ENCODE data around the gene ACSL5.
A peak's percentile ranks its signal among the peaks of the same experiment; 100 is the strongest.
"Not testable (repeated sequence)": the region's sequence is repeated elsewhere in the genome, so short reads cannot be mapped to it uniquely, and the experiment has no call there.

ACSL5 gene

GRCh38 chr10:112351146-112351545 lies 22.8 kb upstream of the ACSL5 start:
- no peak for DNase-seq

- DNase-seq, result no peak
These were observed 21.9 kb upstream of the ACSL5 start for GRCh38 chr10:112352044-112352443.

GRCh38 chr10:112353046-112353445 lies 20.9 kb upstream of the ACSL5 start:
- no peak for DNase-seq

GRCh38 chr10:112356686-112357085 lies 17.2 kb upstream of the ACSL5 start:
- DNase-seq, result no peak

- DNase-seq, result no peak
These were observed 14.2 kb upstream of the ACSL5 start for GRCh38 chr10:112359606-112360307.

- DNase-seq, result no peak
These were observed 13.3 kb upstream of the ACSL5 start for GRCh38 chr10:112360308-112361270.

- no peak for DNase-seq
These were observed 11.8 kb upstream of the ACSL5 start for GRCh38 chr10:112361951-112362751.

- DNase-seq, result no peak
These were observed 11.1 kb upstream of the ACSL5 start for GRCh38 chr10:112362833-112363232.

GRCh38 chr10:112363696-112364688 lies 9.9 kb upstream of the ACSL5 start:
- no peak for DNase-seq

- no peak for DNase-seq
These were observed 8.9 kb upstream of the ACSL5 start for GRCh38 chr10:112365014-112365432.

- no peak for DNase-seq
These were observed 8.5 kb upstream of the ACSL5 start for GRCh38 chr10:112365451-112365850.

GRCh38 chr10:112366992-112367391 lies 6.9 kb upstream of the ACSL5 start:
- DNase-seq, result no peak

- no peak for DNase-seq
These were observed 6.4 kb upstream of the ACSL5 start for GRCh38 chr10:112367516-112367915.

GRCh38 chr10:112369495-112370423 lies 4.2 kb upstream of the ACSL5 start:
- DNase-seq, result no peak

- DNase-seq, result no peak
These were observed 3.5 kb upstream of the ACSL5 start for GRCh38 chr10:112370424-112370819.

GRCh38 chr10:112371326-112371725 lies 2.6 kb upstream of the ACSL5 start:
- DNase-seq, result not testable (repeated sequence)

- DNase-seq, result not testable (repeated sequence)
These were observed 1.6 kb upstream of the ACSL5 start for GRCh38 chr10:112372182-112372810.

GRCh38 chr10:112374724-112375541 lies 1.0 kb downstream of the ACSL5 start:
- no peak for DNase-seq

GRCh38 chr10:112375721-112376395 lies 1.9 kb downstream of the ACSL5 start:
- peak; percentile 17 for DNase-seq

Data from stimulated activated CD4-positive, alpha-beta T cell treated with anti-CD3 and anti-CD28 coated beads, Interleukin-4, amount 100 ng/mL, for 1 hour (primary cell).